HG02759 (cell line): ENCODE results near the gene CHSY1.

ENCODE experiments used
- ATAC-seq: cut with Tn5 transposase; IDR thresholded peaks from one replicate; pipeline ENCODE4 v1.9.1; 2021; ENCODE audit warnings: mild to moderate bottlenecking, moderate library complexity; ENCODE audit not compliant: unreplicated experiment

The CHSY1 gene

GRCh38 chr15:101173233-101174119 lies 78.4 kb downstream of the CHSY1 start:
- ATAC-seq: no peak

- ATAC-seq: no peak
Observed at GRCh38 chr15:101172501-101173071, 79.3 kb downstream of the CHSY1 start.

GRCh38 chr15:101171954-101172353 lies 79.9 kb downstream of the CHSY1 start:
- ATAC-seq: no peak

- no peak for ATAC-seq
Observed at GRCh38 chr15:101170568-101171350, 81.1 kb downstream of the CHSY1 start.

- no peak for ATAC-seq
Observed at GRCh38 chr15:101169495-101170071, 82.3 kb downstream of the CHSY1 start.

GRCh38 chr15:101168898-101169494 lies 82.9 kb downstream of the CHSY1 start:
- ATAC-seq: no peak

GRCh38 chr15:101168463-101168824 lies 83.4 kb downstream of the CHSY1 start:
- ATAC-seq: peak; percentile 8

GRCh38 chr15:101167753-101168462 lies 83.9 kb downstream of the CHSY1 start:
- peak; percentile 72 for ATAC-seq

- no peak for ATAC-seq
Observed at GRCh38 chr15:101167411-101167752, 84.5 kb downstream of the CHSY1 start.

- no peak for ATAC-seq
Observed at GRCh38 chr15:101165905-101166471, 85.9 kb downstream of the CHSY1 start.

- ATAC-seq: no peak
Observed at GRCh38 chr15:101162701-101163483, 89.0 kb downstream of the CHSY1 start.

GRCh38 chr15:101161656-101162055 lies 90.2 kb downstream of the CHSY1 start:
- no peak for ATAC-seq

GRCh38 chr15:101159936-101160815 lies 91.7 kb downstream of the CHSY1 start:
- no peak for ATAC-seq

- ATAC-seq: no peak
Observed at GRCh38 chr15:101159096-101159935, 92.5 kb downstream of the CHSY1 start.

GRCh38 chr15:101158166-101159095 lies 93.4 kb downstream of the CHSY1 start:
- ATAC-seq: no peak

- ATAC-seq: no peak
Observed at GRCh38 chr15:101157721-101158120, 94.1 kb downstream of the CHSY1 start.
